ENCODE measurements around the gene SHISA5.

The SHISA5 gene

GRCh38 chr3:48468329-48468731, 35.6 kb downstream of the SHISA5 start:
- TF ChIP-seq HDGF (IDR thresholded peaks at IDR 0.05; ENCODE audit: borderline replicate concordance) = no peak
- TF ChIP-seq FOXK2 (IDR thresholded peaks at IDR 0.05) = no peak
- TF ChIP-seq ZNF384 (IDR thresholded peaks at IDR 0.05) = no peak
- no peak for TF ChIP-seq L3MBTL2 (conservative IDR thresholded peaks at IDR 0.05)
- TF ChIP-seq NFRKB (IDR thresholded peaks at IDR 0.05) = no peak
- TF ChIP-seq SP1 (IDR thresholded peaks at IDR 0.05) = no peak
- TF ChIP-seq CTBP1 (IDR thresholded peaks at IDR 0.05; ENCODE audit: borderline replicate concordance) = no peak
- TF ChIP-seq TARDBP (IDR thresholded peaks at IDR 0.05) = no peak
- TF ChIP-seq ELF4 (IDR thresholded peaks at IDR 0.05) = no peak
- TF ChIP-seq SUZ12 (IDR thresholded peaks at IDR 0.05) = no peak
- TF ChIP-seq ARNT (IDR thresholded peaks at IDR 0.05) = no peak
- TF ChIP-seq FOXM1 (IDR thresholded peaks at IDR 0.05; ENCODE audit: borderline replicate concordance) = no peak
- POLR2A ChIA-PET = no interaction called here
- no peak for DNase-seq (ENCODE audit: extremely low spot score)
- CTCF ChIA-PET = interaction anchor here (1.2 kb wide), 1 partner anchor 32 kb away, joined by 4 read pairs; no protein-coding TSS in a partner anchor

GRCh38 chr3:48467473-48468267, 36.3 kb downstream of the SHISA5 start:
- TF ChIP-seq L3MBTL2 (conservative IDR thresholded peaks at IDR 0.05) = no peak
- no peak for TF ChIP-seq SP1 (IDR thresholded peaks at IDR 0.05)
- no peak for TF ChIP-seq ZNF384 (IDR thresholded peaks at IDR 0.05)
- TF ChIP-seq FOXM1 (IDR thresholded peaks at IDR 0.05; ENCODE audit: borderline replicate concordance) = no peak
- TF ChIP-seq TARDBP (IDR thresholded peaks at IDR 0.05) = no peak
- DNase-seq (ENCODE audit: extremely low spot score) = no peak
- ChIA-PET POLR2A (no interaction called here), CTCF (interaction anchor here (0.6 to 1.2 kb wide), 2 partner anchors 31 to 605 kb away, joined by 3 to 4 read pairs; no protein-coding TSS in a partner anchor)

- ChIA-PET CTCF (interaction anchor here (1.2 kb wide), 1 partner anchor 31 kb away, joined by 4 read pairs; no protein-coding TSS in a partner anchor), POLR2A (interaction anchor here (1.1 to 1.3 kb wide), 2 partner anchors 21 to 37 kb away, joined by 4 to 5 read pairs; partner anchors contain the start of genes ATRIP and SHISA5)
- TF ChIP-seq SP1 (IDR thresholded peaks at IDR 0.05) (no peak), FOXA1 (IDR thresholded peaks at IDR 0.05) (no peak), CTBP1 (IDR thresholded peaks at IDR 0.05; ENCODE audit: borderline replicate concordance) (no peak), SUZ12 (IDR thresholded peaks at IDR 0.05) (no peak), ZNF384 (IDR thresholded peaks at IDR 0.05) (no peak), NFRKB (IDR thresholded peaks at IDR 0.05) (no peak), BHLHE40 (IDR thresholded peaks at IDR 0.05; ENCODE audit: borderline replicate concordance) (no peak), FOXK2 (IDR thresholded peaks at IDR 0.05) (no peak), FOXM1 (IDR thresholded peaks at IDR 0.05; ENCODE audit: borderline replicate concordance) (no peak), PKNOX1 (IDR thresholded peaks at IDR 0.05) (no peak), LEF1 (IDR thresholded peaks at IDR 0.05; ENCODE audit: borderline replicate concordance) (no peak), ARNT (IDR thresholded peaks at IDR 0.05) (no peak), TARDBP (IDR thresholded peaks at IDR 0.05) (no peak), L3MBTL2 (conservative IDR thresholded peaks at IDR 0.05) (no peak), HDGF (IDR thresholded peaks at IDR 0.05; ENCODE audit: borderline replicate concordance) (no peak), ELF4 (IDR thresholded peaks at IDR 0.05) (no peak)
- no peak for DNase-seq (ENCODE audit: extremely low spot score)
These were observed 36.9 kb downstream of the SHISA5 start for GRCh38 chr3:48467110-48467454.

GRCh38 chr3:48466386-48467109, 37.4 kb downstream of the SHISA5 start:
- TF ChIP-seq FOXK2 (IDR thresholded peaks at IDR 0.05) (no peak), SUZ12 (IDR thresholded peaks at IDR 0.05) (no peak), ARNT (IDR thresholded peaks at IDR 0.05) (no peak), BHLHE40 (IDR thresholded peaks at IDR 0.05; ENCODE audit: borderline replicate concordance) (no peak), PKNOX1 (IDR thresholded peaks at IDR 0.05) (no peak), ELF4 (IDR thresholded peaks at IDR 0.05) (no peak), LEF1 (IDR thresholded peaks at IDR 0.05; ENCODE audit: borderline replicate concordance) (no peak), ZNF384 (IDR thresholded peaks at IDR 0.05) (no peak)
- POLR2A ChIA-PET = interaction anchor here (1.1 to 1.3 kb wide), 3 partner anchors 16 to 38 kb away, joined by 4 to 5 read pairs (median 4); partner anchors contain the start of genes ATRIP and SHISA5
- DNase-seq (ENCODE audit: extremely low spot score) = no peak
- CTCF ChIA-PET = no interaction called here

- DNase-seq (ENCODE audit: extremely low spot score) = peak; percentile 36
- ChIA-PET CTCF (no interaction called here), POLR2A (interaction anchor here (1.1 to 1.3 kb wide), 3 partner anchors 15 to 39 kb away, joined by 4 to 5 read pairs (median 4); partner anchors contain the start of genes ATRIP and SHISA5)
- TF ChIP-seq ELF4 (IDR thresholded peaks at IDR 0.05) (no peak), CTBP1 (IDR thresholded peaks at IDR 0.05; ENCODE audit: borderline replicate concordance) (no peak), SP1 (IDR thresholded peaks at IDR 0.05) (no peak), HDGF (IDR thresholded peaks at IDR 0.05; ENCODE audit: borderline replicate concordance) (no peak), FOXK2 (IDR thresholded peaks at IDR 0.05) (no peak), L3MBTL2 (conservative IDR thresholded peaks at IDR 0.05) (no peak)
These were observed 38.2 kb downstream of the SHISA5 start for GRCh38 chr3:48465531-48466378.

GRCh38 chr3:48465237-48465530, 38.8 kb downstream of the SHISA5 start:
- ChIA-PET CTCF (no interaction called here), POLR2A (no interaction called here)
- no peak for DNase-seq (ENCODE audit: extremely low spot score)
- no peak for TF ChIP-seq FOXM1 (IDR thresholded peaks at IDR 0.05; ENCODE audit: borderline replicate concordance)
- no peak for TF ChIP-seq BHLHE40 (IDR thresholded peaks at IDR 0.05; ENCODE audit: borderline replicate concordance)
- no peak for TF ChIP-seq FOXK2 (IDR thresholded peaks at IDR 0.05)
- no peak for TF ChIP-seq L3MBTL2 (conservative IDR thresholded peaks at IDR 0.05)
- TF ChIP-seq PKNOX1 (IDR thresholded peaks at IDR 0.05) = no peak
- no peak for TF ChIP-seq FOXA1 (IDR thresholded peaks at IDR 0.05)
- TF ChIP-seq SUZ12 (IDR thresholded peaks at IDR 0.05) = no peak
- TF ChIP-seq LEF1 (IDR thresholded peaks at IDR 0.05; ENCODE audit: borderline replicate concordance) = no peak
- TF ChIP-seq ZNF384 (IDR thresholded peaks at IDR 0.05) = no peak
- TF ChIP-seq HDGF (IDR thresholded peaks at IDR 0.05; ENCODE audit: borderline replicate concordance) = no peak
- no peak for TF ChIP-seq SP1 (IDR thresholded peaks at IDR 0.05)
- TF ChIP-seq TARDBP (IDR thresholded peaks at IDR 0.05) = no peak
- TF ChIP-seq ELF4 (IDR thresholded peaks at IDR 0.05) = no peak
- no peak for TF ChIP-seq CTBP1 (IDR thresholded peaks at IDR 0.05; ENCODE audit: borderline replicate concordance)
- no peak for TF ChIP-seq NFRKB (IDR thresholded peaks at IDR 0.05)
